ENCODE measurements around the gene BDP1. TPM values are rescaled to one million over a fixed set of nuclear protein-coding genes. Genes with fewer than 3 reads are reported as not detected.

The BDP1 gene
- total and polyA plus RNA-seq, 2 of the 4 experiments (the other 2 are of a cell fraction): 5.8 to 14.0 TPM

- dilution Hi-C loops (cut with HindIII; ENCODE audit: low sequenced_read_pairs, unreplicated experiment) (no loop called here), in situ Hi-C loops (cut with MboI; ENCODE audit: low sequenced_read_pairs) (no loop called here), intact Hi-C loops (cut with micrococcal nuclease) (no loop called here)
- no peaks in the 10 kb centered on the region for H4K20me1 ChIP-seq (ENCODE audit: insufficient read depth, low read length)
- DNase-seq (no peak), ATAC-seq (ENCODE audit: low read depth) (no peak)
- no peaks in the 10 kb centered on the region for H3K4me1 ChIP-seq (ENCODE audit: control insufficient read depth, insufficient read depth, low read length)
- H2BK5ac ChIP-seq (ENCODE audit: low read depth, low read length, poor library complexity, severe bottlenecking): no peak overlapping the region
- no peaks in the 10 kb centered on the region for H3K9me3 ChIP-seq (ENCODE audit: control insufficient read depth, insufficient read depth, low read length)
- POLR2A ChIA-PET (ENCODE audit: unreplicated experiment): no interaction called here
- no peak overlapping the region for H3K4ac ChIP-seq (ENCODE audit: low read depth, low read length)
- no peak overlapping the region for H3K56ac ChIP-seq (ENCODE audit: extremely low read depth, insufficient read depth, low read length)
- CTCF ChIA-PET: no interaction called here
- no peak overlapping the region for H2AK9ac ChIP-seq (replicated peaks; ENCODE audit: low read depth, low read length, poor library complexity)
- no peak overlapping the region for H2BK120ac ChIP-seq (ENCODE audit: low read depth, low read length)
- H3K36me3 ChIP-seq (ENCODE audit: control insufficient read depth, insufficient read depth, low read length): peaks cover 8% of the 10 kb centered on the region
- H3K4me2 ChIP-seq (ENCODE audit: low read depth, low read length): no peak overlapping the region
- no peak overlapping the region for H3K4me3 ChIP-seq (ENCODE audit: insufficient read depth, low read depth, low read length)
- no peak overlapping the region for H2BK20ac ChIP-seq (ENCODE audit: low read depth, low read length)
- H3K18ac ChIP-seq (ENCODE audit: low read depth, low read length): no peak overlapping the region
- peaks cover 5% of the 10 kb centered on the region for H3K9me1 ChIP-seq (ENCODE audit: insufficient read depth, low read length)
- no peak overlapping the region for H3K9ac ChIP-seq (ENCODE audit: low read depth, low read length)
- H2AK5ac ChIP-seq (ENCODE audit: low read depth, low read length): no peak overlapping the region
- no peak overlapping the region for H4K8ac ChIP-seq (ENCODE audit: low read depth in 2 of 2, low read length in 2 of 2)
- no TSS peak for BruUV-seq (replicated peaks)
- no peak overlapping the region for H4K91ac ChIP-seq (ENCODE audit: insufficient read depth, low read depth, low read length)
- TF ChIP-seq CEBPB (IDR thresholded peaks at IDR 0.05; ENCODE audit: low read depth, low read length) (no peak), RCOR1 (IDR thresholded peaks at IDR 0.05; ENCODE audit: insufficient replicate concordance, low read length) (no peak), FOS (IDR thresholded peaks at IDR 0.05; ENCODE audit: low read depth, low read length) (no peak), CHD1 (IDR thresholded peaks at IDR 0.05; ENCODE audit: low read depth, low read length) (no peak), RAD21 (IDR thresholded peaks at IDR 0.05; ENCODE audit: low read length) (no peak), BHLHE40 (IDR thresholded peaks at IDR 0.05; ENCODE audit: low read depth, low read length) (no peak), USF2 (IDR thresholded peaks at IDR 0.05; ENCODE audit: low read depth, low read length) (no peak), MXI1 (IDR thresholded peaks at IDR 0.05; ENCODE audit: borderline replicate concordance, low read depth, low read length) (no peak), NFE2L2 (IDR thresholded peaks at IDR 0.05; ENCODE audit: low read depth, low read length) (no peak), SMC3 (IDR thresholded peaks at IDR 0.05; ENCODE audit: low read depth, low read length) (no peak), MAFK (IDR thresholded peaks at IDR 0.05; ENCODE audit: low read depth, low read length) (no peak)
- no CpG with 5 or more reads among the region's 5 CpGs for WGBS, 2 experiments (ENCODE audit: extremely low coverage in 2 of 2, insufficient read length in 1 of 2)
- no peak overlapping the region for H4K5ac ChIP-seq (ENCODE audit: low read depth, low read length)
- peaks cover 0 to 3% of the 10 kb centered on the region in 2 experiments; a peak in 2 of 4 replicates for H3K79me1 ChIP-seq (ENCODE audit: low read depth in 1 of 2, low read length in 2 of 2)
- H2BK15ac ChIP-seq (ENCODE audit: low read depth, low read length): no peak overlapping the region
- H3K27ac ChIP-seq (ENCODE audit: insufficient read depth, low read length): no peak overlapping the region
- H3K27me3 ChIP-seq (ENCODE audit: control insufficient read depth, insufficient read depth, low read length): no peaks in the 10 kb centered on the region
- no peak overlapping the region for H3K23ac ChIP-seq (ENCODE audit: low read depth, low read length)
- no peak overlapping the region for H3K14ac ChIP-seq (replicated peaks; ENCODE audit: low read depth, low read length)
- no peak overlapping the region for H2AFZ ChIP-seq (replicated peaks; ENCODE audit: low read length, poor library complexity)
Observed at GRCh38 chr5:71569748-71570509, 114.5 kb downstream of the BDP1 start.

Data from IMR-90 (cell line).